Endodermal cell (in vitro differentiated cells): ENCODE results near the gene CFL1. TPM values are rescaled to one million over a fixed set of nuclear protein-coding genes. Genes with fewer than 3 reads are reported as not detected.

ENCODE experiments used
- DNase-seq: peaks from one replicate; pipeline ENCODE4 v3.0.0-alpha.2; 2017
- H3K27ac ChIP-seq: 2 replicates; pipeline ENCODE4 v1.5.1; 2013; ENCODE audit warnings: mild to moderate bottlenecking, low read depth, low read length, moderate library complexity
- H3K27me3 ChIP-seq: 2 replicates; pipeline ENCODE4 v1.6.1; 2013; ENCODE audit warnings: mild to moderate bottlenecking, low read length, moderate library complexity; ENCODE audit not compliant: insufficient read depth, control insufficient read depth, poor library complexity, severe bottlenecking
- H3K36me3 ChIP-seq: 2 replicates; pipeline ENCODE4 v1.7.0; 2013; ENCODE audit warnings: mild to moderate bottlenecking, low read length, moderate library complexity; ENCODE audit not compliant: control insufficient read depth, insufficient read depth
- H3K4me1 ChIP-seq: one replicate; pipeline ENCODE4 v1.7.0; 2013; ENCODE audit warnings: low read length; ENCODE audit not compliant: control insufficient read depth, insufficient read depth
- H3K4me3 ChIP-seq: 2 replicates; pipeline ENCODE4 v1.5.1; 2013; ENCODE audit warnings: mild to moderate bottlenecking, low read length, moderate library complexity
- H3K9ac ChIP-seq: 2 replicates; pipeline ENCODE4 v1.6.1; 2013; ENCODE audit warnings: mild to moderate bottlenecking, low read length, moderate library complexity; ENCODE audit not compliant: poor library complexity, severe bottlenecking; ENCODE audit errors: extremely low read depth
- H3K9me3 ChIP-seq: 2 replicates; pipeline ENCODE4 v1.6.1; 2013; ENCODE audit warnings: mild to moderate bottlenecking, low read length, moderate library complexity; ENCODE audit not compliant: control insufficient read depth
- H3K27ac Mint-ChIP-seq: 2 replicates; pipeline ENCODE4 v1.8.0; 2020; ENCODE audit warnings: mixed read lengths
- H3K27me3 Mint-ChIP-seq: 2 replicates; pipeline ENCODE4 v1.8.0; 2021; ENCODE audit warnings: mild to moderate bottlenecking, mixed read lengths; ENCODE audit not compliant: insufficient read depth
- H3K36me3 Mint-ChIP-seq: 2 replicates; pipeline ENCODE4 v1.8.0; 2020; ENCODE audit warnings: low read depth, mixed read lengths
- H3K4me1 Mint-ChIP-seq: 2 replicates; pipeline ENCODE4 v1.8.0; 2020; ENCODE audit warnings: mixed read lengths
- H3K4me3 Mint-ChIP-seq: 2 replicates; pipeline ENCODE4 v1.8.0; 2020; ENCODE audit warnings: mild to moderate bottlenecking, moderate library complexity, mixed read lengths
- H3K9me3 Mint-ChIP-seq: 2 replicates; pipeline ENCODE4 v1.8.0; 2020; ENCODE audit warnings: mild to moderate bottlenecking, mixed read lengths
- CTCF ChIP-seq: fragments of 200-600 bp; sonication (generic); conservative IDR thresholded peaks from 2 replicates; pipeline ENCODE4 v1.5.0; 2021; ENCODE audit warnings: antibody characterized with exemption, mild to moderate bottlenecking
- WGBS, 2 experiments: methylation state at CpG; one replicate each; pipeline versions ENCODE4 v1.1.5 to v1.1.7; 2013; ENCODE audit warnings: missing lambda C conversion rate in 2 of 2, mixed read lengths in 1 of 2; ENCODE audit not compliant: insufficient coverage in 1 of 2, insufficient read length in 1 of 2; 5-methylcytosine and 5-hydroxymethylcytosine counted together
- total RNA-seq, 2 donors: library from RNA; stranded (reverse); fragmentation: NEBNext Ultra II Directional in 1 of 2; extraction: Animal tissue kit (Norgen Biotek cat#: 25700) in 1 of 2; gene quantifications; 2 replicates in 1 of 2; 3 replicates in 1 of 2; pipeline ENCODE4 v1.2.1, GENCODE V29; 2021

Gene CFL1
- total RNA-seq, 2 donors from 2014 or later = 1,218 to 1,284 TPM

GRCh38 chr11:65884716-65885092 is 26.7 kb upstream of the CFL1 start:
- H3K36me3 Mint-ChIP-seq = peaks cover 44% of the 10 kb centered on the region
- peaks cover 23% of the 10 kb centered on the region for H3K4me1 Mint-ChIP-seq
- Histone ChIP-seq H3K9me3 (no peaks in the 10 kb centered on the region), H3K36me3 (peaks cover 39% of the 10 kb centered on the region), H3K9ac (no peak overlapping the region), H3K27ac (no peak overlapping the region), H3K4me1 (no peaks in the 10 kb centered on the region), H3K27me3 (no peaks in the 10 kb centered on the region), H3K4me3 (no peak overlapping the region)
- no peaks in the 10 kb centered on the region for H3K9me3 Mint-ChIP-seq
- peak; percentile 94 for DNase-seq
- no peak overlapping the region for H3K4me3 Mint-ChIP-seq
- 38% methylated on average over 9 of the region's 9 CpGs; no CpG with 5 or more reads in 1 of the 2 experiments for WGBS, 2 experiments
- peak; percentile 100 for TF ChIP-seq CTCF
- H3K27me3 Mint-ChIP-seq = peaks cover 8% of the 10 kb centered on the region
- no peak overlapping the region for H3K27ac Mint-ChIP-seq

DNA sequence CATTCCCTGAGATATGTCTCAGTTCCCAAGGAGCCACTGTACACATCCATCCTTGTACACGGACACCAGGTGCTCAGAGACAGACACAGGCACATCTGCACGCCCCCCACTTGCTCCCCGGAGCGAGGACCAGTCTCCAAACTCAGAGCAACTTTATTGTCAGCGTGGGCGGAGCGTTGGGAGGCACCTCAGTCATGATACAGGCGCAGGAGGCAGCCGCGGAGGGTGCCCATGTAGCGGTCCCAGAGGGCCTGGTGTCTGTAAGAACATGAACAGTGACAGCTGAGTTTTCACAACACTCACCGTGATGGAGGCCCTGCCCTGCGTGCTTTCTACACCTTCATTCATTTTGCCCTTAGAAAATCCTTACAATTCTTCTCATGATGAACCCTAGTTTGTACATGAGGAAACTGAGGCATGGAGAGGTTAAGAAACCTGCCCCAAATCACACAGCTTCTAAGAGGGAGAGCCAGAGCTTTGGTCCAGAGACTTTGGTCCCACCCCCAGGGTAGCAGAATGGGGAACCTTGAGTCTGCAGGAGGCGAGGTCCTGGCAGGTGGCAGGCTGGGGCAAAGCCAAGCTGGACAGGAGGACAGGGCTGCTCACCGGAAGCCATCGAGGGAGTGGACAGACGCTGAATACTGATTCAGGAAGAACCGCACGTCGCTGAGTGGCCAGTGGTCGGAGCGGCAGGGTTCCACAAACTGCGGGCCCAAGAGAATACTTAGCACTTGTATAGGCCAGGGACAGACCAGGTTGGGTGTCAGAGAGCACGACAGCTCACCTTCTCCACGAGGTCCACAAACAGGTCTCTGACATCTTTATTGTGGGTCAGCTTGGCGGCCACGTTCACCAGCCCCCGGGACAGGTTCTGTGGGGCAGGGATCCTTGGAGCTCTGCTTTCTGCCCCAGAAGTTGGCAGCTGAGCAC is 26.1 kb upstream of the CFL1 start:
- H3K36me3 Mint-ChIP-seq = peaks cover 44% of the 10 kb centered on the region
- no peaks in the 10 kb centered on the region for H3K9me3 ChIP-seq
- no peak overlapping the region for H3K4me3 Mint-ChIP-seq
- H3K36me3 ChIP-seq = peaks cover 39% of the 10 kb centered on the region
- peaks cover 18% of the 10 kb centered on the region for H3K4me1 Mint-ChIP-seq
- no peaks in the 10 kb centered on the region for H3K4me1 ChIP-seq
- peaks cover 1% of the 10 kb centered on the region for H3K27me3 Mint-ChIP-seq
- no peak overlapping the region for H3K27ac ChIP-seq
- H3K4me3 ChIP-seq = no peak overlapping the region
- no peak overlapping the region for H3K27ac Mint-ChIP-seq
- TF ChIP-seq CTCF = no peak
- H3K9me3 Mint-ChIP-seq = no peaks in the 10 kb centered on the region
- H3K27me3 ChIP-seq = no peaks in the 10 kb centered on the region
- DNase-seq = no peak
- no peak overlapping the region for H3K9ac ChIP-seq
- 91 to 94% methylated on average over 28 of the region's 28 CpGs for WGBS, 2 experiments

DNA sequence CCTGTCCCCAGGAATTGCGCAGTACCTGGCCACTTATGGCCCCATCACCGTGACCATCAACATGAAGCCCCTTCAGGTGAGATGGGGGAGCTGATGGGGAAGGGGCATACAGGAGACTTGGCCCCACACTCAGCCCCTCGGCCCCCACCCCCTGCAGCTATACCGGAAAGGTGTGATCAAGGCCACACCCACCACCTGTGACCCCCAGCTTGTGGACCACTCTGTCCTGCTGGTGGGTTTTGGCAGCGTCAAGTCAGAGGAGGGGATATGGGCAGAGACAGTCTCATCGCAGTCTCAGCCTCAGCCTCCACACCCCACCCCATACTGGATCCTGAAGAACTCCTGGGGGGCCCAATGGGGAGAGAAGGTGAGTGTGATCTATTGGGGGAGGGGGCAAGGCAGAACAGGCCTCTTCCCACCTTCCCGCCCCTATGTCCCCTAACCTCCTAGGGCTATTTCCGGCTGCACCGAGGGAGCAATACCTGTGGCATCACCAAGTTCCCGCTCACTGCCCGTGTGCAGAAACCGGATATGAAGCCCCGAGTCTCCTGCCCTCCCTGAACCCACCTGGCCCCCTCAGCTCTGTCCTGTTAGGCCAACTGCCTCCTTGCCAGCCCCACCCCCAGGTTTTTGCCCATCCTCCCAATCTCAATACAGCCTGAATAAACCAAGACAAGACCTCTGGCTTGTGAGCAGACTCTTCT is 25.2 kb upstream of the CFL1 start:
- H3K27ac Mint-ChIP-seq = no peak overlapping the region
- no peak overlapping the region for H3K4me3 Mint-ChIP-seq
- peaks cover 2% of the 10 kb centered on the region for H3K27me3 Mint-ChIP-seq
- H3K4me1 Mint-ChIP-seq = peaks cover 15% of the 10 kb centered on the region
- no peak overlapping the region for H3K27ac ChIP-seq
- WGBS, 2 experiments = 95 to 100% methylated on average over 8 to 13 of the region's 13 CpGs
- H3K36me3 ChIP-seq = peaks cover 39% of the 10 kb centered on the region
- no peaks in the 10 kb centered on the region for H3K4me1 ChIP-seq
- no peak for TF ChIP-seq CTCF
- no peaks in the 10 kb centered on the region for H3K9me3 Mint-ChIP-seq
- H3K36me3 Mint-ChIP-seq = peaks cover 44% of the 10 kb centered on the region
- no peaks in the 10 kb centered on the region for H3K27me3 ChIP-seq
- H3K9me3 ChIP-seq = no peaks in the 10 kb centered on the region
- no peak for DNase-seq
- H3K4me3 ChIP-seq = no peak overlapping the region
- no peak overlapping the region for H3K9ac ChIP-seq
